ENCODE results near the gene MN1. TPM values are rescaled to one million over a fixed set of nuclear protein-coding genes. Genes with fewer than 3 reads are reported as not detected.

Gene MN1
- total RNA-seq, 1 donor from 2014 or later: 5.9 TPM

GRCh38 chr22:27814993-27815392 lies 13.4 kb upstream of the MN1 start:
- no peaks in the 10 kb centered on the region for H3K36me3 Mint-ChIP-seq (ENCODE audit: insufficient read depth)
- H3K27me3 Mint-ChIP-seq: peaks cover 33% of the 10 kb centered on the region

GRCh38 chr22:27811778-27812177 lies 10.2 kb upstream of the MN1 start:
- H3K4me1 Mint-ChIP-seq (ENCODE audit: low read depth): peaks cover 2% of the 10 kb centered on the region
- H3K9me3 Mint-ChIP-seq (ENCODE audit: low read depth): no peaks in the 10 kb centered on the region
- no peaks in the 10 kb centered on the region for H3K36me3 Mint-ChIP-seq (ENCODE audit: insufficient read depth)
- peaks cover 53% of the 10 kb centered on the region for H3K27me3 Mint-ChIP-seq
- H3K4me3 Mint-ChIP-seq (ENCODE audit: low read depth): no peak overlapping the region
- no peak overlapping the region for H3K27ac Mint-ChIP-seq
- no peak for DNase-seq (ENCODE audit: low spot score, unreplicated experiment)
- TF ChIP-seq CTCF (IDR thresholded peaks at IDR 0.05; ENCODE audit: unreplicated experiment): no peak

More at GRCh38 chr22:27814993-27815392, 13.4 kb upstream of the MN1 start:
- no peak for TF ChIP-seq CTCF (IDR thresholded peaks at IDR 0.05; ENCODE audit: unreplicated experiment)
- DNase-seq (ENCODE audit: low spot score, unreplicated experiment): no peak
- no peak overlapping the region for H3K4me3 Mint-ChIP-seq (ENCODE audit: low read depth)
- H3K27ac Mint-ChIP-seq: no peak overlapping the region
- peaks cover 2% of the 10 kb centered on the region for H3K4me1 Mint-ChIP-seq (ENCODE audit: low read depth)
- H3K9me3 Mint-ChIP-seq (ENCODE audit: low read depth): no peaks in the 10 kb centered on the region

GRCh38 chr22:27810609-27811151 lies 9.1 kb upstream of the MN1 start:
- Mint-ChIP-seq H3K4me3 (ENCODE audit: low read depth) (no peak overlapping the region), H3K4me1 (ENCODE audit: low read depth) (peaks cover 2% of the 10 kb centered on the region), H3K27me3 (peaks cover 57% of the 10 kb centered on the region), H3K9me3 (ENCODE audit: low read depth) (no peaks in the 10 kb centered on the region), H3K36me3 (ENCODE audit: insufficient read depth) (no peaks in the 10 kb centered on the region), H3K27ac (no peak overlapping the region)
- TF ChIP-seq CTCF (IDR thresholded peaks at IDR 0.05; ENCODE audit: unreplicated experiment): no peak
- DNase-seq (ENCODE audit: low spot score, unreplicated experiment): no peak

GRCh38 chr22:27809700-27810608 lies 8.4 kb upstream of the MN1 start:
- Mint-ChIP-seq H3K4me3 (ENCODE audit: low read depth) (no peak overlapping the region), H3K27ac (no peak overlapping the region), H3K36me3 (ENCODE audit: insufficient read depth) (no peaks in the 10 kb centered on the region), H3K27me3 (peaks cover 63% of the 10 kb centered on the region), H3K4me1 (ENCODE audit: low read depth) (peaks cover 2% of the 10 kb centered on the region), H3K9me3 (ENCODE audit: low read depth) (no peaks in the 10 kb centered on the region)
- no peak for DNase-seq (ENCODE audit: low spot score, unreplicated experiment)
- TF ChIP-seq CTCF (IDR thresholded peaks at IDR 0.05; ENCODE audit: unreplicated experiment): no peak

GRCh38 chr22:27809226-27809603 lies 7.7 kb upstream of the MN1 start:
- H3K4me3 Mint-ChIP-seq (ENCODE audit: low read depth): no peak overlapping the region
- no peak for DNase-seq (ENCODE audit: low spot score, unreplicated experiment)
- H3K27me3 Mint-ChIP-seq: peaks cover 65% of the 10 kb centered on the region
- H3K27ac Mint-ChIP-seq: no peak overlapping the region
- no peaks in the 10 kb centered on the region for H3K36me3 Mint-ChIP-seq (ENCODE audit: insufficient read depth)
- peaks cover 3% of the 10 kb centered on the region for H3K4me1 Mint-ChIP-seq (ENCODE audit: low read depth)
- H3K9me3 Mint-ChIP-seq (ENCODE audit: low read depth): no peaks in the 10 kb centered on the region
- no peak for TF ChIP-seq CTCF (IDR thresholded peaks at IDR 0.05; ENCODE audit: unreplicated experiment)
